ENCODE results near the gene MAPKAP1. TPM values are rescaled to one million over a fixed set of nuclear protein-coding genes. Genes with fewer than 3 reads are reported as not detected.

Gene MAPKAP1
- polyA plus RNA-seq, 3 donors, result 39.9 to 57.5 (median 44.1) TPM

- H3K4me3 ChIP-seq (replicated peaks in 1 of 3; ENCODE audit: low read depth in 2 of 3, low read length in 3 of 3), result no peak overlapping the region
- peaks cover 4 to 24% of the 10 kb centered on the region in 2 donors for H3K36me3 ChIP-seq (replicated peaks in 1 of 2; ENCODE audit: control insufficient read depth in 1 of 2, insufficient read depth in 2 of 2, low read length in 2 of 2)
- intact Hi-C loops (cut with micrococcal nuclease), result no loop called here
- H3K79me2 ChIP-seq (ENCODE audit: insufficient read depth, low read length), result peaks cover 56% of the 10 kb centered on the region
- no CpG with 5 or more reads among the region's 3 CpGs for WGBS (ENCODE audit: insufficient coverage)
- no peak overlapping the region for H3K4me3 Mint-ChIP-seq
- no peak overlapping the region for H3K4me2 ChIP-seq (replicated peaks; ENCODE audit: extremely low read depth, low read length, poor library complexity, severe bottlenecking)
- no peak overlapping the region for H3K9ac ChIP-seq (ENCODE audit: insufficient read depth, low read length, poor library complexity, severe bottlenecking)
- H3K36me3 Mint-ChIP-seq, result peaks cover 29 to 36% of the 10 kb centered on the region in 2 donors
- no peaks in the 10 kb centered on the region for H3K4me1 ChIP-seq (ENCODE audit: control insufficient read depth in 1 of 2, insufficient read depth in 2 of 2, low read length in 2 of 2)
- peaks cover 28% of the 10 kb centered on the region for H4K20me1 ChIP-seq (ENCODE audit: insufficient read depth, low read length)
- TF ChIP-seq CTCF (IDR thresholded peaks at IDR 0.05), result no peak
- H3K9me3 Mint-ChIP-seq, result no peaks in the 10 kb centered on the region
- no peaks in the 10 kb centered on the region for H3K9me3 ChIP-seq (replicated peaks in 1 of 2; ENCODE audit: control insufficient read depth in 1 of 2, insufficient read depth in 1 of 2, low read length in 2 of 2)
- H3K27me3 Mint-ChIP-seq (ENCODE audit: low read depth in 3 of 3), result no peaks in the 10 kb centered on the region
- no peak overlapping the region for H3K27ac ChIP-seq (ENCODE audit: low read depth in 1 of 2, low read length in 2 of 2)
- no peaks in the 10 kb centered on the region for H3K4me1 Mint-ChIP-seq
- no peaks in the 10 kb centered on the region for H3K27me3 ChIP-seq (ENCODE audit: control insufficient read depth in 2 of 2, insufficient read depth in 2 of 2, low read length in 2 of 2)
- no peak for DNase-seq
- no peak overlapping the region for H2AFZ ChIP-seq (ENCODE audit: insufficient read depth, low read depth, low read length, poor library complexity, severe bottlenecking)
- peak overlapping the region in 1 of 7 donors; percentile 8 for H3K27ac Mint-ChIP-seq
Observed at GRCh38 chr9:125683486-125683885, 23.5 kb downstream of the MAPKAP1 start.

- intact Hi-C loops (cut with micrococcal nuclease), result no loop called here
- H3K79me2 ChIP-seq (ENCODE audit: insufficient read depth, low read length), result peaks cover 45% of the 10 kb centered on the region
- H3K9me3 Mint-ChIP-seq, result no peaks in the 10 kb centered on the region
Observed at GRCh38 chr9:125682340-125682739, 24.7 kb downstream of the MAPKAP1 start.

More at GRCh38 chr9:125682340-125682739, 24.7 kb downstream of the MAPKAP1 start:
- peaks cover 29% of the 10 kb centered on the region for H4K20me1 ChIP-seq (ENCODE audit: insufficient read depth, low read length)
- H2AFZ ChIP-seq (ENCODE audit: insufficient read depth, low read depth, low read length, poor library complexity, severe bottlenecking), result no peak overlapping the region
- peaks cover 29 to 36% of the 10 kb centered on the region in 2 donors for H3K36me3 Mint-ChIP-seq
- no peak overlapping the region for H3K9ac ChIP-seq (ENCODE audit: insufficient read depth, low read length, poor library complexity, severe bottlenecking)
- no peak for DNase-seq
- no peak overlapping the region for H3K4me3 ChIP-seq (replicated peaks in 1 of 3; ENCODE audit: low read depth in 2 of 3, low read length in 3 of 3)
- H3K4me1 ChIP-seq (ENCODE audit: control insufficient read depth in 1 of 2, insufficient read depth in 2 of 2, low read length in 2 of 2), result no peaks in the 10 kb centered on the region
- no CpG with 5 or more reads among the region's 2 CpGs for WGBS (ENCODE audit: insufficient coverage)
- H3K4me3 Mint-ChIP-seq, result no peak overlapping the region
- no peak overlapping the region for H3K27ac Mint-ChIP-seq
- H3K27me3 ChIP-seq (ENCODE audit: control insufficient read depth in 2 of 2, insufficient read depth in 2 of 2, low read length in 2 of 2), result no peaks in the 10 kb centered on the region
- no peaks in the 10 kb centered on the region for H3K9me3 ChIP-seq (replicated peaks in 1 of 2; ENCODE audit: control insufficient read depth in 1 of 2, insufficient read depth in 1 of 2, low read length in 2 of 2)
- no peaks in the 10 kb centered on the region for H3K27me3 Mint-ChIP-seq (ENCODE audit: low read depth in 3 of 3)
- H3K36me3 ChIP-seq (replicated peaks in 1 of 2; ENCODE audit: control insufficient read depth in 1 of 2, insufficient read depth in 2 of 2, low read length in 2 of 2), result peaks cover 4 to 24% of the 10 kb centered on the region in 2 donors
- H3K4me2 ChIP-seq (replicated peaks; ENCODE audit: extremely low read depth, low read length, poor library complexity, severe bottlenecking), result no peak overlapping the region
- no peaks in the 10 kb centered on the region for H3K4me1 Mint-ChIP-seq
- no peak for TF ChIP-seq CTCF (IDR thresholded peaks at IDR 0.05)
- peak overlapping the region in 1 of 2 donors; percentile 5 for H3K27ac ChIP-seq (ENCODE audit: low read depth in 1 of 2, low read length in 2 of 2)
